ENCODE results near the gene LCN12.

Gene LCN12

GRCh38 chr9:136945333-136946227 lies 6.5 kb upstream of the LCN12 start:
- DNase-seq, result no peak

GRCh38 chr9:136946228-136947027 lies 5.6 kb upstream of the LCN12 start:
- DNase-seq, result no peak

- DNase-seq, result no peak
Measured at GRCh38 chr9:136947028-136947891, 4.8 kb upstream of the LCN12 start.

- DNase-seq, result no peak
Measured at GRCh38 chr9:136947955-136948510, 4.0 kb upstream of the LCN12 start.

GRCh38 chr9:136949239-136949816 lies 2.7 kb upstream of the LCN12 start:
- peak; percentile 36 for DNase-seq

GRCh38 chr9:136949817-136950655 lies 2.0 kb upstream of the LCN12 start:
- DNase-seq, result peak; percentile 73

GRCh38 chr9:136950656-136951276 lies 1.3 kb upstream of the LCN12 start:
- no peak for DNase-seq

GRCh38 chr9:136952321-136952850 lies 313 bp downstream of the LCN12 start:
- no peak for DNase-seq

GRCh38 chr9:136952876-136953770 lies 1.1 kb downstream of the LCN12 start:
- DNase-seq, result no peak

- DNase-seq, result no peak
Measured at GRCh38 chr9:136953771-136954269, 1.7 kb downstream of the LCN12 start.

- DNase-seq, result no peak
Measured at GRCh38 chr9:136954270-136955083, 2.4 kb downstream of the LCN12 start.

GRCh38 chr9:136955202-136955942 lies 3.3 kb downstream of the LCN12 start:
- no peak for DNase-seq

- no peak for DNase-seq
Measured at GRCh38 chr9:136955943-136956335, 3.9 kb downstream of the LCN12 start.

GRCh38 chr9:136956604-136957003 lies 4.5 kb downstream of the LCN12 start:
- DNase-seq, result no peak

GRCh38 chr9:136957461-136957860 lies 5.4 kb downstream of the LCN12 start:
- no peak for DNase-seq

GRCh38 chr9:136957901-136958300 lies 5.8 kb downstream of the LCN12 start:
- no peak for DNase-seq

GRCh38 chr9:136958473-136958872 lies 6.4 kb downstream of the LCN12 start:
- DNase-seq, result no peak

Measured in NCI-H2227 treated with DMSO at 0.1 percent for 48 hours (cell line).